Suprapubic skin (tissue), 4 donors: Measurements from ENCODE around the gene ITGAE.

ENCODE experiments used
- CTCF ChIP-seq, 2 donors: fragments of 200-600 bp in 1 of 2; fragments of 450-650 bp in 1 of 2; sonication (generic) in 1 of 2; IDR thresholded peaks; one replicate each; pipeline ENCODE4 v1.5.1; 2016 to 2019; ENCODE audit warnings: antibody characterized with exemption in 2 of 2, mild to moderate bottlenecking in 1 of 2, moderate library complexity in 1 of 2
- EP300 ChIP-seq: sonication (generic); formaldehyde crosslinking; IDR thresholded peaks from one replicate; pipeline ENCODE4 v1.6.1; 2017; ENCODE audit warnings: antibody characterized with exemption
- POLR2AphosphoS5 ChIP-seq, 3 donors: sonication (generic); formaldehyde crosslinking; IDR thresholded peaks; one replicate each; pipeline ENCODE4 v1.6.1; 2017; ENCODE audit warnings: antibody characterized with exemption in 3 of 3

GRCh38 chr17:3772764-3773163 lies 28.2 kb downstream of the ITGAE start:
- TF ChIP-seq CTCF (IDR thresholded peaks at IDR 0.05) (no peak), EP300 (no peak), POLR2AphosphoS5 (IDR thresholded peaks at IDR 0.05) (no peak)
